ENCODE results near the gene USP54. TPM values are rescaled to one million over a fixed set of nuclear protein-coding genes. Genes with fewer than 3 reads are reported as not detected.
A peak's percentile ranks its signal among the peaks of the same experiment; 100 is the strongest.

The USP54 gene
- total RNA-seq, 3 donors from 2014 or later: 18.2 to 106 (median 57.0) TPM

GRCh38 chr10:73561192-73561591 is 29.9 kb downstream of the USP54 start:
- no peak for TF ChIP-seq POLR2A (IDR thresholded peaks at IDR 0.05)
- TF ChIP-seq POLR2AphosphoS5 (IDR thresholded peaks at IDR 0.05): no peak
- no peak for TF ChIP-seq CTCF (IDR thresholded peaks at IDR 0.05)
- H3K4me3 ChIP-seq: no peak overlapping the region
- no peaks in the 10 kb centered on the region for H3K4me1 ChIP-seq
- H3K36me3 ChIP-seq: no peaks in the 10 kb centered on the region
- intact Hi-C loops (cut with DNase I; ENCODE audit: low total_unique reads): no loop called here
- H3K27ac ChIP-seq: no peak overlapping the region
- no peak for DNase-seq (ENCODE audit: low spot score in 2 of 2)
- H3K9me3 ChIP-seq: no peaks in the 10 kb centered on the region
- H3K27me3 ChIP-seq: no peaks in the 10 kb centered on the region

- H3K36me3 ChIP-seq: no peaks in the 10 kb centered on the region
- no peaks in the 10 kb centered on the region for H3K9me3 ChIP-seq
- intact Hi-C loops (cut with DNase I; ENCODE audit: low total_unique reads): no loop called here
- DNase-seq (ENCODE audit: low spot score in 2 of 2): no peak
- no peak for TF ChIP-seq CTCF (IDR thresholded peaks at IDR 0.05)
- no peak for TF ChIP-seq POLR2AphosphoS5 (IDR thresholded peaks at IDR 0.05)
- no peak for TF ChIP-seq POLR2A (IDR thresholded peaks at IDR 0.05)
- no peak overlapping the region for H3K27ac ChIP-seq
- H3K4me1 ChIP-seq: no peaks in the 10 kb centered on the region
- no peak overlapping the region for H3K4me3 ChIP-seq
- H3K27me3 ChIP-seq: no peaks in the 10 kb centered on the region
Observed at GRCh38 chr10:73559590-73559989, 31.6 kb downstream of the USP54 start.

GRCh38 chr10:73556855-73557254 is 34.3 kb downstream of the USP54 start:
- peaks cover 0 to 4% of the 10 kb centered on the region in 2 donors for H3K4me1 ChIP-seq
- no peak overlapping the region for H3K27ac ChIP-seq
- H3K4me3 ChIP-seq: no peak overlapping the region
- no peak for TF ChIP-seq POLR2AphosphoS5 (IDR thresholded peaks at IDR 0.05)
- TF ChIP-seq CTCF (IDR thresholded peaks at IDR 0.05): no peak
- no peak for TF ChIP-seq POLR2A (IDR thresholded peaks at IDR 0.05)
- no peaks in the 10 kb centered on the region for H3K9me3 ChIP-seq
- no peaks in the 10 kb centered on the region for H3K27me3 ChIP-seq
- H3K36me3 ChIP-seq: no peaks in the 10 kb centered on the region
- intact Hi-C loops (cut with DNase I; ENCODE audit: low total_unique reads): no loop called here
- DNase-seq (ENCODE audit: low spot score in 2 of 2): no peak

DNA sequence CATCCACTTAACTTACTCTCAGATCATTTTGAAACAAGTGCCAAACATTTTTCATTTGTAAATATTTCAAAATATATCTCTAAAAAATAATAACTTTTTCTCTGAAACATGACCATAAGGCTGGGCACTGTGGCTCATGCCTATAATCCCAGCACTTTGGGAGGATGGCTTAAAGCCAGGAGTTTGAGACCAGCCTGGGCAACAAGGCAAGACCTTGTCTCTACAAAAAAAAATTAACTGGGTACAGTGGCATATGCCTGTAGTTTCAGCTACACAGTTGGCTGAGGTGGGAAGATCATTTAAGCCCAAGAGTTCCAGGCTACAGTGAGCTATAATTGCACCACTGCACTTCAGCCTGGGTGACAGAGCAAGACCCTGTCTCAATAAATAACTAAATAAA is 36.4 kb downstream of the USP54 start:
- peak overlapping the region in 1 of 2 donors; percentile 83 for H3K27ac ChIP-seq
- no peak overlapping the region for H3K4me3 ChIP-seq
- H3K9me3 ChIP-seq: no peaks in the 10 kb centered on the region
- TF ChIP-seq CTCF (IDR thresholded peaks at IDR 0.05): no peak
- TF ChIP-seq POLR2AphosphoS5 (IDR thresholded peaks at IDR 0.05): no peak
- no peak for TF ChIP-seq POLR2A (IDR thresholded peaks at IDR 0.05)
- DNase-seq (ENCODE audit: low spot score in 2 of 2): no peak
- no peaks in the 10 kb centered on the region for H3K27me3 ChIP-seq
- peaks cover 0 to 4% of the 10 kb centered on the region in 2 donors for H3K4me1 ChIP-seq
- no peaks in the 10 kb centered on the region for H3K36me3 ChIP-seq
- intact Hi-C loops (cut with DNase I; ENCODE audit: low total_unique reads): no loop called here

DNA sequence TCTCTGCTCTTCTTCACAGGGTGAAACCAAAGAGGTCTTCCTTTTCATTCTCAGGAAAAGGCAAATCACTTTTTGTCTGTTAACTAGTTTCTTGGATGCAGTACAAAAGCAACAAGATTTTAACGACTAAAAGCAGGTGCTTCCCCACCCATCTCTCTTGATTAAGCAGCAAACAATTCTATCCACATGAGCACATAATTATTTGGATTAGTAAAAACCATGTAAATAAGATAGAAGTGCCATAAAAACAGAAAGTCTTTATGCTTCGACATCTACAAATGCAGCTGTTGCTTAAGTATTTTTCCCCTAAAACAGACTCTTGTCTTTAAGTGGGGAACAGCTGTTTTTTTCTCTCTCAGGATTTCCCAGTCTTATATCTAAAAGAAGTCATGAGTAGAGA is 37.4 kb downstream of the USP54 start:
- Histone ChIP-seq H3K9me3 (no peaks in the 10 kb centered on the region), H3K4me1 (peaks cover 0 to 4% of the 10 kb centered on the region in 2 donors), H3K27me3 (no peaks in the 10 kb centered on the region), H3K36me3 (no peaks in the 10 kb centered on the region), H3K27ac (peak overlapping the region; percentile 66 to 83), H3K4me3 (no peak overlapping the region)
- no peak for DNase-seq (ENCODE audit: low spot score in 2 of 2)
- TF ChIP-seq POLR2A (IDR thresholded peaks at IDR 0.05) (no peak), POLR2AphosphoS5 (IDR thresholded peaks at IDR 0.05) (no peak), CTCF (IDR thresholded peaks at IDR 0.05) (no peak)
- intact Hi-C loops (cut with DNase I; ENCODE audit: low total_unique reads): no loop called here

Measured in breast epithelium (tissue), 4 donors.